Kidney epithelial cell (primary cell): ENCODE results near the gene MCCD1. TPM values are rescaled to one million over a fixed set of nuclear protein-coding genes. Genes with fewer than 3 reads are reported as not detected.

Experiments
- DNase-seq: peaks from one replicate; pipeline ENCODE4 v3.0.0-alpha.2; 2010; ENCODE audit warnings: low read depth
- H3K27me3 ChIP-seq: 2 replicates; pipeline ENCODE4 v1.6.0; 2011; ENCODE audit warnings: low read length; ENCODE audit not compliant: control insufficient read depth, insufficient read depth
- H3K36me3 ChIP-seq: 2 replicates; pipeline ENCODE4 v1.5.1; 2011; ENCODE audit warnings: low read length; ENCODE audit not compliant: control insufficient read depth, insufficient read depth
- H3K4me3 ChIP-seq: 2 replicates; pipeline ENCODE4 v1.5.1; 2011; ENCODE audit warnings: low read depth, mild to moderate bottlenecking, control low read depth, low read length
- CTCF ChIP-seq: IDR thresholded peaks from 2 replicates; pipeline ENCODE4 v1.5.1; 2011; ENCODE audit warnings: mild to moderate bottlenecking, moderate library complexity, low read length, control low read depth, inconsistent platforms; ENCODE audit not compliant: insufficient read depth, poor library complexity, severe bottlenecking
- total RNA-seq: library from RNA; depleted of rRNA; stranded (reverse); fragments of >200 nt; gene quantifications from 2 replicates; pipeline ENCODE4 v1.2.3, GENCODE V29; 2015

Gene MCCD1
- total RNA-seq, 1 donor from 2014 or later = not detected

- no peaks in the 10 kb centered on the region for H3K27me3 ChIP-seq
- no peak for DNase-seq
- H3K4me3 ChIP-seq = no peak overlapping the region
- peaks cover 4% of the 10 kb centered on the region for H3K36me3 ChIP-seq
- no peak for TF ChIP-seq CTCF
Observed at GRCh38 chr6:31529329-31530150, 778 bp downstream of the MCCD1 start.

GRCh38 chr6:31530659-31531058, 1.9 kb downstream of the MCCD1 start:
- no peak for DNase-seq
- Histone ChIP-seq H3K4me3 (no peak overlapping the region), H3K27me3 (no peaks in the 10 kb centered on the region), H3K36me3 (peaks cover 4% of the 10 kb centered on the region)
- TF ChIP-seq CTCF = no peak

- no peak overlapping the region for H3K4me3 ChIP-seq
- no peak for TF ChIP-seq CTCF
- no peak for DNase-seq
- no peaks in the 10 kb centered on the region for H3K27me3 ChIP-seq
- H3K36me3 ChIP-seq = peaks cover 4% of the 10 kb centered on the region
Observed at GRCh38 chr6:31531162-31531561, 2.4 kb downstream of the MCCD1 start.

GRCh38 chr6:31531771-31532643, 3.2 kb downstream of the MCCD1 start:
- peaks cover 4% of the 10 kb centered on the region for H3K36me3 ChIP-seq
- no peak overlapping the region for H3K4me3 ChIP-seq
- no peak for TF ChIP-seq CTCF
- H3K27me3 ChIP-seq = no peaks in the 10 kb centered on the region
- no peak for DNase-seq

GRCh38 chr6:31532644-31533454, 4.1 kb downstream of the MCCD1 start:
- TF ChIP-seq CTCF = no peak
- Histone ChIP-seq H3K4me3 (no peak overlapping the region), H3K27me3 (no peaks in the 10 kb centered on the region), H3K36me3 (peaks cover 4% of the 10 kb centered on the region)
- no peak for DNase-seq
